ENCODE data around the gene COL20A1. TPM values are rescaled to one million over a fixed set of nuclear protein-coding genes. Genes with fewer than 3 reads are reported as not detected.

COL20A1 gene
- total RNA-seq, 1 experiment from 2014 or later = 2.3 TPM

DNA sequence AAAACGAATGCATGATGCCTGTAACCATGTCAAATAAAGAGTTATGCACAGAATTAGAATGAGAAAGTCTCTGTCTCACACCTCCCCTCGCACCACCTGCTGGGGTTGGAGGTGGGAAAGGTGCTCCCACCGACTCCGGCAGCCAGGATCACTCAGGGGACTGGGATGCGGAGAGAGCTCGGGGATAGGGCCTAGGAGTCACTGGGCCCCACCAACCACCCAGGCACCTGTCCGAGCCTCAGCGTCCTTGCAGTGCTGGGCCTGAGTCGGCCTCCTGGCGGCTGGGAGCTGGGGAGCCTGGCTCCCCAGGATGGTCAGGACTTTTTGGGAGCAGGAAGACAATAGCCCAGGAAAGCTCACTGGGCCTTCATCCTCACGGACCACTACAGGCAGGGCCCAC is 90.6 kb downstream of the COL20A1 start:
- Histone ChIP-seq H3K23ac (ENCODE audit: insufficient read length, low read depth, low read length) (no peak overlapping the region), H2BK20ac (ENCODE audit: low read depth, low read length, poor library complexity, severe bottlenecking) (no peak overlapping the region), H3K4me2 (ENCODE audit: insufficient read depth, insufficient read length, low read length) (no peak overlapping the region), H2BK12ac (ENCODE audit: insufficient read length, low read depth, low read length) (no peak overlapping the region), H2AK5ac (ENCODE audit: insufficient read length, low read length) (no peak overlapping the region), H3K9me3 (ENCODE audit: control insufficient read depth, low read depth, low read length) (peaks cover 17% of the 10 kb centered on the region), H3T11ph (ENCODE audit: low read length) (no peak overlapping the region), H2AFZ (ENCODE audit: low read length) (no peak overlapping the region), H4K5ac (ENCODE audit: insufficient read length, low read depth, low read length) (no peak overlapping the region), H2BK120ac (ENCODE audit: low read depth, low read length, poor library complexity, severe bottlenecking) (no peak overlapping the region), H2BK15ac (ENCODE audit: low read depth, low read length) (no peak overlapping the region), H3K56ac (ENCODE audit: insufficient read length, low read depth, low read length) (no peak overlapping the region), H3K27ac (ENCODE audit: insufficient read length, low read depth, low read length) (no peak overlapping the region), H3K79me2 (ENCODE audit: insufficient read depth, low read length) (0 out of 2 replicates have a peak, but pooled peaks cover 1% of the 10 kb centered on the region), H4K8ac (replicated peaks; ENCODE audit: insufficient read length, low read depth, low read length) (no peak overlapping the region), H3K27me3 (ENCODE audit: insufficient read depth, low read length) (no peaks in the 10 kb centered on the region), H3K23me2 (ENCODE audit: insufficient read length, low read depth, low read length, poor library complexity, severe bottlenecking) (no peaks in the 10 kb centered on the region), H3K18ac (ENCODE audit: insufficient read length, low read depth, low read length) (no peak overlapping the region), H3K14ac (ENCODE audit: insufficient read depth, low read length) (no peak overlapping the region), H3K79me1 (ENCODE audit: insufficient read depth, low read depth, low read length, poor library complexity, severe bottlenecking) (no peaks in the 10 kb centered on the region), H3K9ac (ENCODE audit: extremely low read depth, insufficient read length, low read length) (no peak overlapping the region), H4K20me1 (ENCODE audit: control insufficient read depth, insufficient read depth, insufficient read length) (no peaks in the 10 kb centered on the region), H3K4ac (ENCODE audit: low read depth, low read length) (no peak overlapping the region), H3K4me1 (ENCODE audit: insufficient read depth, low read length) (no peaks in the 10 kb centered on the region), H2BK5ac (ENCODE audit: insufficient read length, low read length) (no peak overlapping the region), H4K91ac (ENCODE audit: insufficient read length, low read depth, low read length) (no peak overlapping the region)
- Mint-ChIP-seq H3K4me1 (peaks cover 7 to 20% of the 10 kb centered on the region in 2 experiments), H3K36me3 (ENCODE audit: insufficient read depth in 1 of 3, low read depth in 3 of 3) (peaks cover 10 to 19% (median 19%) of the 10 kb centered on the region in 3 experiments), H3K4me3 (no peak overlapping the region), H3K27me3 (ENCODE audit: low read depth) (peaks cover 33% of the 10 kb centered on the region), H3K27ac (no peak overlapping the region), H3K9me3 (peaks cover 31 to 35% of the 10 kb centered on the region in 2 experiments)
- no CpG with 5 or more reads among the region's 11 CpGs for WGBS (ENCODE audit: extremely low coverage, insufficient read length, low lambda C conversion rate)
- DNase-seq = no peak
- TF ChIP-seq, protein P1, sequence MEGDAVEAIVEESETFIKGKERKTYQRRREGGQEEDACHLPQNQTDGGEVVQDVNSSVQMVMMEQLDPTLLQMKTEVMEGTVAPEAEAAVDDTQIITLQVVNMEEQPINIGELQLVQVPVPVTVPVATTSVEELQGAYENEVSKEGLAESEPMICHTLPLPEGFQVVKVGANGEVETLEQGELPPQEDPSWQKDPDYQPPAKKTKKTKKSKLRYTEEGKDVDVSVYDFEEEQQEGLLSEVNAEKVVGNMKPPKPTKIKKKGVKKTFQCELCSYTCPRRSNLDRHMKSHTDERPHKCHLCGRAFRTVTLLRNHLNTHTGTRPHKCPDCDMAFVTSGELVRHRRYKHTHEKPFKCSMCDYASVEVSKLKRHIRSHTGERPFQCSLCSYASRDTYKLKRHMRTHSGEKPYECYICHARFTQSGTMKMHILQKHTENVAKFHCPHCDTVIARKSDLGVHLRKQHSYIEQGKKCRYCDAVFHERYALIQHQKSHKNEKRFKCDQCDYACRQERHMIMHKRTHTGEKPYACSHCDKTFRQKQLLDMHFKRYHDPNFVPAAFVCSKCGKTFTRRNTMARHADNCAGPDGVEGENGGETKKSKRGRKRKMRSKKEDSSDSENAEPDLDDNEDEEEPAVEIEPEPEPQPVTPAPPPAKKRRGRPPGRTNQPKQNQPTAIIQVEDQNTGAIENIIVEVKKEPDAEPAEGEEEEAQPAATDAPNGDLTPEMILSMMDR (conservative IDR thresholded peaks at IDR 0.05) = no peak

All from H9 (cell line).